Cardiac muscle cell (in vitro differentiated cells and primary cell): ENCODE results near the gene ITSN1. TPM values are rescaled to one million over a fixed set of nuclear protein-coding genes. Genes with fewer than 3 reads are reported as not detected.

ENCODE experiments used
- DNase-seq, 2 donors: peaks; one replicate each; pipeline versions ENCODE4 v3.0.0 to v3.0.0-alpha.2; 2010 to 2017; ENCODE audit warnings: low read depth in 1 of 2, low spot score in 1 of 2
- H3K27ac ChIP-seq: fragments of 200-600 bp; sonication (generic); 2 replicates; pipeline ENCODE4 v1.5.1; 2016
- H3K27me3 ChIP-seq: fragments of 200-600 bp; sonication (generic); 2 replicates; pipeline ENCODE4 v1.6.0; 2016; ENCODE audit warnings: control low read depth
- H3K36me3 ChIP-seq: fragments of 200-600 bp; sonication (generic); 2 replicates; pipeline ENCODE4 v1.5.1; 2016; ENCODE audit warnings: control low read depth
- H3K4me1 ChIP-seq: fragments of 200-600 bp; sonication (generic); 2 replicates; pipeline ENCODE4 v1.8.1; 2017; ENCODE audit warnings: low read depth, mild to moderate bottlenecking, mixed run types
- H3K4me3 ChIP-seq: fragments of 200-600 bp; sonication (generic); 2 replicates; pipeline ENCODE4 v1.5.1; 2016; ENCODE audit warnings: mild to moderate bottlenecking
- H3K9me3 ChIP-seq: fragments of 200-600 bp; sonication (generic); 2 replicates; pipeline ENCODE4 v1.5.1; 2017; ENCODE audit warnings: low read depth, mild to moderate bottlenecking, control low read depth
- CTCF ChIP-seq: IDR thresholded peaks from 2 replicates; pipeline ENCODE4 v1.5.1; 2012; ENCODE audit warnings: low read depth, mild to moderate bottlenecking, low read length
- polyA plus RNA-seq: library from polyadenylated mRNA; unstranded; fragments of >200 nt; fragmentation: Nextera tagmentation; extraction: Ambion mirVana; gene quantifications from 2 replicates; pipeline ENCODE4 v1.2.1, GENCODE V29; 2016
- total RNA-seq: library from RNA; depleted of rRNA; stranded (reverse); fragments of >200 nt; gene quantifications from 2 replicates; pipeline ENCODE4 v1.2.3, GENCODE V29; 2016

The ITSN1 gene
- total and polyA plus RNA-seq, 2 experiments from 2014 or later, result 92.4 to 125 TPM

- H3K36me3 ChIP-seq, result no peaks in the 10 kb centered on the region
- no peaks in the 10 kb centered on the region for H3K9me3 ChIP-seq
- H3K4me3 ChIP-seq, result no peak overlapping the region
- DNase-seq, result no peak
- TF ChIP-seq CTCF, result no peak
- no peaks in the 10 kb centered on the region for H3K4me1 ChIP-seq
- H3K27me3 ChIP-seq, result no peaks in the 10 kb centered on the region
- no peak overlapping the region for H3K27ac ChIP-seq
Measured at GRCh38 chr21:33849834-33850233, 207.5 kb downstream of the ITSN1 start.

GRCh38 chr21:33850401-33850800 is 208.1 kb downstream of the ITSN1 start:
- Histone ChIP-seq H3K9me3 (no peaks in the 10 kb centered on the region), H3K4me3 (no peak overlapping the region), H3K27me3 (no peaks in the 10 kb centered on the region), H3K36me3 (no peaks in the 10 kb centered on the region), H3K4me1 (no peaks in the 10 kb centered on the region), H3K27ac (no peak overlapping the region)
- no peak for DNase-seq
- TF ChIP-seq CTCF, result no peak

GRCh38 chr21:33850985-33851384 is 208.7 kb downstream of the ITSN1 start:
- DNase-seq, result no peak
- H3K4me3 ChIP-seq, result no peak overlapping the region
- H3K9me3 ChIP-seq, result no peaks in the 10 kb centered on the region
- no peaks in the 10 kb centered on the region for H3K36me3 ChIP-seq
- H3K4me1 ChIP-seq, result no peaks in the 10 kb centered on the region
- H3K27me3 ChIP-seq, result no peaks in the 10 kb centered on the region
- no peak overlapping the region for H3K27ac ChIP-seq
- TF ChIP-seq CTCF, result no peak

GRCh38 chr21:33852485-33852884 is 210.2 kb downstream of the ITSN1 start:
- no peak for TF ChIP-seq CTCF
- no peak overlapping the region for H3K4me3 ChIP-seq
- no peaks in the 10 kb centered on the region for H3K4me1 ChIP-seq
- H3K9me3 ChIP-seq, result no peaks in the 10 kb centered on the region
- H3K27ac ChIP-seq, result no peak overlapping the region
- H3K36me3 ChIP-seq, result no peaks in the 10 kb centered on the region
- DNase-seq, result no peak
- no peaks in the 10 kb centered on the region for H3K27me3 ChIP-seq

- DNase-seq, result peak in 1 of 2 donors; percentile 19
- Histone ChIP-seq H3K36me3 (no peaks in the 10 kb centered on the region), H3K27ac (no peak overlapping the region), H3K9me3 (no peaks in the 10 kb centered on the region), H3K27me3 (no peaks in the 10 kb centered on the region), H3K4me3 (no peak overlapping the region), H3K4me1 (no peaks in the 10 kb centered on the region)
- no peak for TF ChIP-seq CTCF
Measured at GRCh38 chr21:33854604-33855003, 212.3 kb downstream of the ITSN1 start.

GRCh38 chr21:33855190-33855589 is 212.9 kb downstream of the ITSN1 start:
- Histone ChIP-seq H3K9me3 (no peaks in the 10 kb centered on the region), H3K27me3 (no peaks in the 10 kb centered on the region), H3K4me1 (no peaks in the 10 kb centered on the region), H3K4me3 (no peak overlapping the region), H3K27ac (no peak overlapping the region), H3K36me3 (no peaks in the 10 kb centered on the region)
- no peak for DNase-seq
- TF ChIP-seq CTCF, result peak; percentile 13
